H1 (cell line): ENCODE data around the gene PDC. TPM values are rescaled to one million over a fixed set of nuclear protein-coding genes. Genes with fewer than 3 reads are reported as not detected.

ENCODE experiments used
- CTCF ChIA-PET: fragments of 300-600 bp; sonication (Branson Sonifier 250); formaldehyde crosslinking; loops from one replicate; lab custom pipeline; 2021; ENCODE audit not compliant: partially characterized antibody; lab: Charles Lee
- POLR2A ChIA-PET: fragments of 300-600 bp; sonication (Branson Sonifier 250); formaldehyde crosslinking; loops from one replicate; lab custom pipeline; 2021; ENCODE audit warnings: inconsistent platforms; ENCODE audit not compliant: partially characterized antibody; lab: Charles Lee
- DNase-seq, 2 experiments: peaks; one replicate each; pipeline versions ENCODE4 v3.0.0 to v3.0.0-alpha.2; 2010 to 2022; ENCODE audit warnings: low spot score in 2 of 2, low read depth in 1 of 2, mixed read lengths in 1 of 2
- FAIRE-seq: peaks from 2 replicates; lab custom pipeline; 2011; peaks lifted over from hg19 to GRCh38; lab: Jason Lieb, UNC
- H2AFZ ChIP-seq: 2 replicates; pipeline ENCODE4 v1.8.1; 2012; ENCODE audit warnings: low read length, inconsistent platforms
- H2AK5ac ChIP-seq: 2 replicates; pipeline ENCODE4 v1.6.1; 2013; ENCODE audit warnings: low read depth, low read length
- H2BK120ac ChIP-seq: replicated peaks from 2 replicates; pipeline ENCODE3; 2013; ENCODE audit warnings: low read depth, low read length, inconsistent platforms
- H2BK12ac ChIP-seq: 2 replicates; pipeline ENCODE4 v1.6.1; 2013; ENCODE audit warnings: low read depth, low read length
- H2BK15ac ChIP-seq: 2 replicates; pipeline ENCODE4 v1.6.1; 2013; ENCODE audit warnings: low read length
- H2BK20ac ChIP-seq: 2 replicates; pipeline ENCODE4 v1.6.1; 2013; ENCODE audit warnings: low read length
- H2BK5ac ChIP-seq: 2 replicates; pipeline ENCODE4 v1.6.1; 2013; ENCODE audit warnings: low read depth, low read length
- H3K14ac ChIP-seq: 2 replicates; pipeline ENCODE4 v1.6.1; 2013; ENCODE audit warnings: inconsistent platforms; ENCODE audit not compliant: insufficient read length
- H3K18ac ChIP-seq: 2 replicates; pipeline ENCODE4 v1.6.1; 2013; ENCODE audit warnings: low read length; ENCODE audit errors: extremely low read depth
- H3K23ac ChIP-seq: 2 replicates; pipeline ENCODE4 v1.6.1; 2013; ENCODE audit warnings: inconsistent platforms; ENCODE audit not compliant: insufficient read length
- H3K23me2 ChIP-seq: 2 replicates; pipeline ENCODE4 v1.6.1; 2013; ENCODE audit warnings: low read depth, low read length
- H3K27ac ChIP-seq: 2 replicates; pipeline ENCODE4 v1.6.1; 2011; ENCODE audit warnings: low read depth, low read length, inconsistent platforms
- H3K27me3 ChIP-seq, 4 experiments: replicated peaks in 1 of 4; 1 replicate in 1 of 4; 2 replicates in 3 of 4; pipeline versions ENCODE4 v1.6.1 to v1.8.1; 2011 to 2013; ENCODE audit warnings: low read length in 3 of 4, mild to moderate bottlenecking in 3 of 4, inconsistent platforms in 2 of 4, mixed read lengths in 2 of 4, moderate library complexity in 1 of 4; ENCODE audit not compliant: control insufficient read depth in 3 of 4, insufficient read depth in 3 of 4; ENCODE audit errors: extremely low read depth in 1 of 4
- H3K36me3 ChIP-seq, 4 experiments: 2 replicates each; pipeline versions ENCODE4 v1.6.1 to v1.8.1; 2011 to 2013; ENCODE audit warnings: mild to moderate bottlenecking in 4 of 4, low read length in 3 of 4, moderate library complexity in 2 of 4, control low read depth in 1 of 4, inconsistent platforms in 1 of 4; ENCODE audit not compliant: insufficient read depth in 4 of 4, control insufficient read depth in 2 of 4
- H3K4ac ChIP-seq: replicated peaks from 2 replicates; pipeline ENCODE3; 2013; ENCODE audit warnings: low read length, low read depth, mixed read lengths, inconsistent platforms; ENCODE audit not compliant: insufficient read length
- H3K4me1 ChIP-seq, 4 experiments: replicated peaks in 1 of 4; 1 replicate in 1 of 4; 2 replicates in 3 of 4; pipeline versions ENCODE4 v1.6.1 to v1.8.1; 2011 to 2013; ENCODE audit warnings: low read length in 3 of 4, inconsistent platforms in 2 of 4, mixed read lengths in 1 of 4; ENCODE audit not compliant: insufficient read depth in 4 of 4, control insufficient read depth in 3 of 4
- H3K4me2 ChIP-seq, 2 experiments: 2 replicates each; pipeline versions ENCODE4 v1.6.1 to v1.8.1; 2011 to 2013; ENCODE audit warnings: low read depth in 2 of 2, low read length in 2 of 2, control low read depth in 1 of 2, inconsistent platforms in 1 of 2, mild to moderate bottlenecking in 1 of 2; ENCODE audit not compliant: insufficient read depth in 1 of 2
- H3K4me3 ChIP-seq, 4 experiments: fragments of 200-600, 300-600 bp in 1 of 4; sonication (generic), shearing (Covaris generic), sonication (Bioruptor Twin) in 1 of 4; 2 replicates each; pipeline versions ENCODE4 v1.5.1 to v1.8.1; 2011 to 2016; ENCODE audit warnings: low read length in 4 of 4, low read depth in 3 of 4, control low read depth in 2 of 4, inconsistent platforms in 2 of 4, mild to moderate bottlenecking in 2 of 4, mixed read lengths in 1 of 4, moderate library complexity in 1 of 4; ENCODE audit not compliant: insufficient read depth in 2 of 4; ENCODE audit errors: extremely low read depth in 1 of 4
- H3K56ac ChIP-seq: replicated peaks from 2 replicates; pipeline ENCODE3; 2013; ENCODE audit warnings: low read depth, mild to moderate bottlenecking, mixed read lengths, low read length, inconsistent platforms; ENCODE audit not compliant: insufficient read length
- H3K79me1 ChIP-seq: 2 replicates; pipeline ENCODE4 v1.6.1; 2013; ENCODE audit warnings: low read depth, low read length, control low read depth
- H3K79me2 ChIP-seq, 2 experiments: 2 replicates each; pipeline versions ENCODE4 v1.6.1 to v1.8.1; 2012 to 2013; ENCODE audit warnings: low read length in 2 of 2, mild to moderate bottlenecking in 2 of 2, inconsistent platforms in 1 of 2; ENCODE audit not compliant: insufficient read depth in 2 of 2, control insufficient read depth in 1 of 2
- H3K9ac ChIP-seq, 4 experiments: replicated peaks in 1 of 4; 1 replicate in 1 of 4; 2 replicates in 3 of 4; pipeline versions ENCODE4 v1.6.1 to v1.8.1; 2011 to 2013; ENCODE audit warnings: low read depth in 3 of 4, low read length in 3 of 4, control low read depth in 2 of 4, mild to moderate bottlenecking in 2 of 4, moderate library complexity in 2 of 4, inconsistent platforms in 1 of 4; ENCODE audit errors: extremely low read depth in 1 of 4
- H3K9me3 ChIP-seq, 2 experiments: 2 replicates each; pipeline versions ENCODE4 v1.6.1 to v1.8.1; 2012 to 2013; ENCODE audit warnings: mild to moderate bottlenecking in 2 of 2, moderate library complexity in 2 of 2, control low read depth in 1 of 2, inconsistent platforms in 1 of 2, low read depth in 1 of 2, low read length in 1 of 2, mixed read lengths in 1 of 2; ENCODE audit not compliant: insufficient read depth in 2 of 2
- H4K20me1 ChIP-seq, 2 experiments: replicated peaks in 1 of 2; 2 replicates each; pipeline versions ENCODE3 to v1.8.1; 2011 to 2013; ENCODE audit warnings: inconsistent platforms in 2 of 2, low read length in 2 of 2, mild to moderate bottlenecking in 1 of 2; ENCODE audit not compliant: insufficient read depth in 2 of 2, control insufficient read depth in 1 of 2
- H4K5ac ChIP-seq: 2 replicates; pipeline ENCODE4 v1.6.1; 2013; ENCODE audit warnings: low read length, low read depth, mixed read lengths, inconsistent platforms; ENCODE audit not compliant: insufficient read length
- H4K8ac ChIP-seq: 2 replicates; pipeline ENCODE4 v1.8.0; 2013; ENCODE audit warnings: mild to moderate bottlenecking, moderate library complexity, low read length, inconsistent platforms; ENCODE audit not compliant: insufficient read depth; ENCODE audit errors: extremely low read depth
- H4K91ac ChIP-seq: replicated peaks from 2 replicates; pipeline ENCODE3; 2013; ENCODE audit warnings: low read length, mixed read lengths, inconsistent platforms; ENCODE audit not compliant: insufficient read length
- ASH2L ChIP-seq: fragments of 200-600, 300-600 bp; sonication (generic); IDR thresholded peaks from one replicate; pipeline ENCODE4 v1.7.1; 2017; ENCODE audit warnings: low read length
- MAX ChIP-seq: IDR thresholded peaks from 2 replicates; pipeline ENCODE4 v1.6.1; 2012; ENCODE audit warnings: inconsistent platforms
- POLR2AphosphoS5 ChIP-seq: IDR thresholded peaks from 2 replicates; pipeline ENCODE4 v1.6.1; 2011; ENCODE audit warnings: low read depth, low read length
- TAF1 ChIP-seq: IDR thresholded peaks from 2 replicates; pipeline ENCODE4 v1.6.1; 2011; ENCODE audit warnings: mild to moderate bottlenecking, low read depth, low read length
- WGBS, 2 experiments: shearing (Covaris generic) in 1 of 2; methylation state at CpG; one replicate each; pipeline versions ENCODE4 v1.1.6 to v1.1.7; 2013 to 2015; ENCODE audit warnings: low lambda C conversion rate in 2 of 2, mixed read lengths in 2 of 2, inconsistent platforms in 1 of 2, low coverage in 1 of 2, missing lambda C conversion rate in 1 of 2; ENCODE audit not compliant: insufficient replicate concordance in 2 of 2, insufficient coverage in 1 of 2, insufficient read length in 1 of 2; ENCODE audit errors: extremely low coverage in 1 of 2, missing lambda C conversion rate in 1 of 2; 5-methylcytosine and 5-hydroxymethylcytosine counted together
- polyA plus RNA-seq, 7 experiments: library from polyadenylated mRNA; depleted of rRNA in 3 of 7; stranded (reverse) in 5 of 7; unstranded in 2 of 7; fragments of >200 nt in 5 of 7; fragments of 200-250 nt in 2 of 7; gene quantifications; 1 replicate in 5 of 7; 2 replicates in 1 of 7; 4 replicates in 1 of 7; pipeline versions ENCODE4 v1.2.1 to v1.2.3, GENCODE V29; 2011 to 2013; ENCODE audit warnings: missing spikeins in 2 of 7, mixed read lengths in 2 of 7
- total RNA-seq: library from RNA; stranded (reverse); fragmentation: NEBNext Ultra II Directional; extraction: Animal tissue kit (Norgen Biotek cat#: 25700); gene quantifications from 2 replicates; pipeline ENCODE4 v1.2.1, GENCODE V29; 2021

PDC gene
- total and polyA plus RNA-seq, 2 of the 8 experiments (the other 6 are each of a cell fraction or from before 2014, with no cell fraction given): not detected

GRCh38 chr1:186499571-186499970 is 38.7 kb upstream of the PDC start:
- Histone ChIP-seq H2AFZ (no peak overlapping the region), H3K23me2 (no peaks in the 10 kb centered on the region), H2BK12ac (no peak overlapping the region), H3K4me1 (peaks cover 0 to 4% (median 2%) of the 10 kb centered on the region in 4 experiments; a peak in 5 of 7 replicates), H3K23ac (no peak overlapping the region), H3K79me2 (no peaks in the 10 kb centered on the region), H3K4me3 (no peak overlapping the region), H4K8ac (no peak overlapping the region), H3K18ac (no peak overlapping the region), H2BK15ac (no peak overlapping the region), H4K91ac (no peak overlapping the region), H4K20me1 (no peaks in the 10 kb centered on the region), H4K5ac (no peak overlapping the region), H3K79me1 (no peaks in the 10 kb centered on the region), H3K56ac (no peak overlapping the region), H3K9me3 (no peaks in the 10 kb centered on the region), H2BK5ac (no peak overlapping the region), H2AK5ac (no peak overlapping the region), H3K4ac (no peak overlapping the region), H3K27me3 (no peaks in the 10 kb centered on the region), H3K27ac (no peak overlapping the region), H3K4me2 (no peak overlapping the region), H2BK120ac (no peak overlapping the region), H3K36me3 (no peaks in the 10 kb centered on the region), H3K14ac (no peak overlapping the region), H3K9ac (no peak overlapping the region), H2BK20ac (no peak overlapping the region)
- FAIRE-seq (no peak), DNase-seq (no peak)
- no peak for TF ChIP-seq ASH2L
- TF ChIP-seq MAX: no peak
- no peak for TF ChIP-seq POLR2AphosphoS5
- TF ChIP-seq TAF1: no peak
- ChIA-PET POLR2A (no interaction called here), CTCF (interaction anchor here (0.9 to 1.0 kb wide), 3 partner anchors 15 to 137 kb away, joined by 3 to 4 read pairs (median 3); no protein-coding TSS in a partner anchor)
- WGBS, 2 experiments: 88% methylated on average over 1 of the region's 1 CpG; no CpG with 5 or more reads in 1 of the 2 experiments
